B cell (primary cell): ENCODE measurements around the gene CHN1. TPM values are rescaled to one million over a fixed set of nuclear protein-coding genes. Genes with fewer than 3 reads are reported as not detected.

Source experiments
- ATAC-seq: fragments of 200-7000 bp; cut with Tn5 transposase; one replicate; pipeline ENCODE4 v1.10.0; 2021; ENCODE audit warnings: low read depth, mild to moderate bottlenecking, moderate number of reproducible peaks, moderate library complexity
- CTCF ChIA-PET: fragments of 350-600 bp; sonication (Branson Sonifier 250); formaldehyde crosslinking; loops from one replicate; lab custom pipeline; 2021; ENCODE audit warnings: antibody characterized with exemption, inconsistent platforms; lab: Charles Lee
- POLR2A ChIA-PET: fragments of 350-600 bp; sonication (Branson Sonifier 250); formaldehyde crosslinking; loops from one replicate; lab custom pipeline; 2021; ENCODE audit warnings: antibody characterized with exemption; lab: Charles Lee
- DNase-seq: peaks from one replicate; pipeline ENCODE4 v3.0.0; 2013
- H2AFZ ChIP-seq: 2 replicates; pipeline ENCODE4 v1.6.1; 2012; ENCODE audit warnings: mild to moderate bottlenecking, low read depth, low read length; ENCODE audit not compliant: insufficient read depth, poor library complexity, severe bottlenecking
- H3K27ac ChIP-seq, 2 donors: 1 replicate in 1 of 2; 2 replicates in 1 of 2; pipeline ENCODE4 v1.5.1; 2012 to 2013; ENCODE audit warnings: low read length in 2 of 2, mild to moderate bottlenecking in 2 of 2, moderate library complexity in 1 of 2
- H3K27me3 ChIP-seq, 4 experiments: fragments of 200-600 bp in 1 of 4; sonication (generic) in 1 of 4; replicated peaks in 1 of 4; 1 replicate in 2 of 4; 2 replicates in 2 of 4; pipeline versions ENCODE4 v1.6.1 to v1.7.0; 2013 to 2016; ENCODE audit warnings: low read length in 3 of 4, mild to moderate bottlenecking in 2 of 4, mixed read lengths in 1 of 4, moderate library complexity in 1 of 4; ENCODE audit not compliant: insufficient read depth in 4 of 4, control insufficient read depth in 3 of 4; ENCODE audit errors: control extremely low read depth in 1 of 4
- H3K36me3 ChIP-seq, 2 experiments: replicated peaks in 1 of 2; 1 replicate in 1 of 2; 2 replicates in 1 of 2; pipeline versions ENCODE4 v1.6.1 to v1.7.1; 2013; ENCODE audit warnings: low read length in 1 of 2; ENCODE audit not compliant: insufficient read depth in 2 of 2, control insufficient read depth in 1 of 2; ENCODE audit errors: control extremely low read depth in 1 of 2, extremely low read depth in 1 of 2
- H3K4me1 ChIP-seq, 2 donors: fragments of 200-600 bp in 1 of 2; sonication (generic) in 1 of 2; 1 replicate in 1 of 2; 2 replicates in 1 of 2; pipeline versions ENCODE4 v1.5.1 to v1.6.1; 2013 to 2017; ENCODE audit warnings: low read length in 2 of 2; ENCODE audit not compliant: control insufficient read depth in 2 of 2, insufficient read depth in 2 of 2
- H3K4me2 ChIP-seq: replicated peaks from 2 replicates; pipeline ENCODE3; 2012; ENCODE audit warnings: mild to moderate bottlenecking, low read depth, low read length; ENCODE audit not compliant: poor library complexity, severe bottlenecking
- H3K4me3 ChIP-seq, 5 experiments: fragments of 200-600 bp in 1 of 5; sonication (generic) in 1 of 5; 1 replicate in 3 of 5; 2 replicates in 2 of 5; pipeline versions ENCODE4 v1.5.1 to v1.7.0; 2011 to 2016; ENCODE audit warnings: low read length in 4 of 5, mild to moderate bottlenecking in 4 of 5, low read depth in 2 of 5, control low read depth in 1 of 5, moderate library complexity in 1 of 5; ENCODE audit not compliant: insufficient read depth in 1 of 5; ENCODE audit errors: control extremely low read depth in 1 of 5, extremely low read depth in 1 of 5
- H3K79me2 ChIP-seq: fragments of 200-600 bp; sonication (generic); one replicate; pipeline ENCODE4 v1.6.0; 2016; ENCODE audit warnings: low read length; ENCODE audit not compliant: control insufficient read depth, insufficient read depth
- H3K9ac ChIP-seq: fragments of 200-600 bp; sonication (generic); 2 replicates; pipeline ENCODE4 v1.6.1; 2017; ENCODE audit warnings: mild to moderate bottlenecking, low read length, moderate library complexity
- H3K9me3 ChIP-seq, 3 donors: one replicate each; pipeline versions ENCODE4 v1.6.1 to v1.7.1; 2013; ENCODE audit warnings: low read length in 2 of 3; ENCODE audit not compliant: control insufficient read depth in 2 of 3, insufficient read depth in 1 of 3; ENCODE audit errors: control extremely low read depth in 1 of 3
- H4K20me1 ChIP-seq: 2 replicates; pipeline ENCODE4 v1.6.0; 2012; ENCODE audit warnings: mild to moderate bottlenecking, low read length; ENCODE audit not compliant: insufficient read depth, control insufficient read depth, poor library complexity, severe bottlenecking
- H3K27ac Mint-ChIP-seq: one replicate; pipeline ENCODE4 v1.8.0; 2021; ENCODE audit warnings: mixed read lengths
- H3K27me3 Mint-ChIP-seq: one replicate; pipeline ENCODE4 v1.8.0; 2021; ENCODE audit warnings: mixed read lengths
- H3K4me1 Mint-ChIP-seq: one replicate; pipeline ENCODE4 v1.8.0; 2021; ENCODE audit warnings: mixed read lengths
- H3K4me3 Mint-ChIP-seq: one replicate; pipeline ENCODE4 v1.8.0; 2021; ENCODE audit warnings: mixed read lengths
- H3K9me3 Mint-ChIP-seq: one replicate; pipeline ENCODE4 v1.8.0; 2022; ENCODE audit warnings: mixed read lengths; ENCODE audit not compliant: insufficient read depth
- EZH2 ChIP-seq: IDR thresholded peaks from 2 replicates; pipeline ENCODE4 v1.6.1; 2012; ENCODE audit warnings: borderline replicate concordance, low read depth, mild to moderate bottlenecking, moderate library complexity, low read length; ENCODE audit not compliant: insufficient read depth, poor library complexity, severe bottlenecking
- WGBS: methylation state at CpG from one replicate; pipeline ENCODE4 v1.1.5; 2013; ENCODE audit warnings: missing lambda C conversion rate; ENCODE audit not compliant: insufficient coverage; 5-methylcytosine and 5-hydroxymethylcytosine counted together
- intact Hi-C: fragments of 100-400 bp; cut with micrococcal nuclease; formaldehyde crosslinking; loops from one replicate; pipeline ENCODE4 v1.10.0; 2022
- polyA plus RNA-seq: library from polyadenylated mRNA; depleted of rRNA; stranded (reverse); fragments of >200 nt; gene quantifications from 2 replicates; pipeline ENCODE4 v1.2.3, GENCODE V29; 2012
- total RNA-seq, 2 donors: library from RNA; stranded (reverse); fragments of 120-200 nt in 1 of 2; gene quantifications; 1 replicate in 1 of 2; 2 replicates in 1 of 2; pipeline versions ENCODE4 v1.2.3 to v1.2.4, GENCODE V29; 2013 to 2022
- TF ChIP-seq, protein P1 (sequence below): fragments of 200-600 bp; IDR thresholded peaks from one replicate; pipeline ENCODE4 v1.8.0; 2022; ENCODE audit warnings: antibody characterized with exemption, mild to moderate bottlenecking

CHN1 gene
- total and polyA plus RNA-seq, 2 donors (not counting 1 experiment from before 2014, with no cell fraction given): 0.79 to 1.4 TPM

DNA sequence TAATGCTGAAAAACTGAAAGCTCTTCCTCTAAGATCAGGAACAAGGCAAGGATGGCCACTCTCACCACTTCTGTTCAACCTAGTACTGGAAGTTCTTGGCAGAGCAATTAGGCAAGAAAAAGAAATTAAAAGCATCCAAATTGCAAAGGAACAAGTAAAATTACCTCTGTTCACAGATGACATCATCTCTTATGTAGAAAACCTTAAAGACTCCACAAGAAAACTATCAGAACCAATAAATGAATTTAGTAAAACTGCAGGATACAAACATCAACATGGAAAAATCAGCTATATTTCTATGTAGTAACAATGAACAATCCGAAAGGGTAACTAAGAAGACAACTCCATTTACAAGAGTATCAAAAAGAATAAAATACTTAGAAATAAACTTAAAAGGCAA, 112.2 kb downstream of the CHN1 start:
- ATAC-seq (no peak), DNase-seq (no peak)
- ChIA-PET CTCF (no interaction called here), POLR2A (no interaction called here)
- TF ChIP-seq, protein P1, sequence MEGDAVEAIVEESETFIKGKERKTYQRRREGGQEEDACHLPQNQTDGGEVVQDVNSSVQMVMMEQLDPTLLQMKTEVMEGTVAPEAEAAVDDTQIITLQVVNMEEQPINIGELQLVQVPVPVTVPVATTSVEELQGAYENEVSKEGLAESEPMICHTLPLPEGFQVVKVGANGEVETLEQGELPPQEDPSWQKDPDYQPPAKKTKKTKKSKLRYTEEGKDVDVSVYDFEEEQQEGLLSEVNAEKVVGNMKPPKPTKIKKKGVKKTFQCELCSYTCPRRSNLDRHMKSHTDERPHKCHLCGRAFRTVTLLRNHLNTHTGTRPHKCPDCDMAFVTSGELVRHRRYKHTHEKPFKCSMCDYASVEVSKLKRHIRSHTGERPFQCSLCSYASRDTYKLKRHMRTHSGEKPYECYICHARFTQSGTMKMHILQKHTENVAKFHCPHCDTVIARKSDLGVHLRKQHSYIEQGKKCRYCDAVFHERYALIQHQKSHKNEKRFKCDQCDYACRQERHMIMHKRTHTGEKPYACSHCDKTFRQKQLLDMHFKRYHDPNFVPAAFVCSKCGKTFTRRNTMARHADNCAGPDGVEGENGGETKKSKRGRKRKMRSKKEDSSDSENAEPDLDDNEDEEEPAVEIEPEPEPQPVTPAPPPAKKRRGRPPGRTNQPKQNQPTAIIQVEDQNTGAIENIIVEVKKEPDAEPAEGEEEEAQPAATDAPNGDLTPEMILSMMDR: no peak
- no peak for TF ChIP-seq EZH2
- no peaks in the 10 kb centered on the region for H3K79me2 ChIP-seq
- no peaks in the 10 kb centered on the region for H3K9me3 ChIP-seq
- Mint-ChIP-seq H3K4me1 (no peaks in the 10 kb centered on the region), H3K27me3 (no peaks in the 10 kb centered on the region), H3K9me3 (no peaks in the 10 kb centered on the region), H3K27ac (no peak overlapping the region), H3K4me3 (no peak overlapping the region)
- H3K27me3 ChIP-seq: no peaks in the 10 kb centered on the region
- H3K4me3 ChIP-seq: no peak overlapping the region
- WGBS: no CpG with 5 or more reads among the region's 1 CpG
- H3K4me2 ChIP-seq: no peak overlapping the region
- no peaks in the 10 kb centered on the region for H4K20me1 ChIP-seq
- no peak overlapping the region for H3K27ac ChIP-seq
- no peaks in the 10 kb centered on the region for H3K36me3 ChIP-seq
- no peaks in the 10 kb centered on the region for H3K4me1 ChIP-seq
- no peak overlapping the region for H3K9ac ChIP-seq
- intact Hi-C loops: no loop called here
- no peak overlapping the region for H2AFZ ChIP-seq

GRCh38 chr2:174892546-174892945, 112.6 kb downstream of the CHN1 start:
- Mint-ChIP-seq H3K27me3 (no peaks in the 10 kb centered on the region), H3K4me1 (no peaks in the 10 kb centered on the region), H3K27ac (no peak overlapping the region), H3K4me3 (no peak overlapping the region), H3K9me3 (no peaks in the 10 kb centered on the region)
- H3K79me2 ChIP-seq: no peaks in the 10 kb centered on the region
- intact Hi-C loops: no loop called here
- ATAC-seq (no peak), DNase-seq (no peak)
- no peak overlapping the region for H3K9ac ChIP-seq
- no peaks in the 10 kb centered on the region for H3K36me3 ChIP-seq
- no peaks in the 10 kb centered on the region for H4K20me1 ChIP-seq
- H3K4me1 ChIP-seq: no peaks in the 10 kb centered on the region
- no peak overlapping the region for H3K4me2 ChIP-seq
- ChIA-PET POLR2A (no interaction called here), CTCF (no interaction called here)
- WGBS: no CpG with 5 or more reads among the region's 2 CpGs
- TF ChIP-seq, protein P1: no peak
- no peak for TF ChIP-seq EZH2
- H3K27me3 ChIP-seq: no peaks in the 10 kb centered on the region
- H3K4me3 ChIP-seq: no peak overlapping the region
- H3K9me3 ChIP-seq: no peaks in the 10 kb centered on the region
- H3K27ac ChIP-seq: no peak overlapping the region
- H2AFZ ChIP-seq: no peak overlapping the region
